Daoy (cell line): ENCODE measurements around the gene NOC3L. TPM values are rescaled to one million over a fixed set of nuclear protein-coding genes. Genes with fewer than 3 reads are reported as not detected.
A peak's percentile ranks its signal among the peaks of the same experiment; 100 is the strongest.
"Not testable (repeated sequence)": the region's sequence is repeated elsewhere in the genome, so short reads cannot be mapped to it uniquely, and the experiment has no call there.

Source experiments
- DNase-seq: peaks from one replicate; pipeline ENCODE4 v3.0.0-alpha.2; 2015; ENCODE audit warnings: low read depth
- total RNA-seq: library from RNA; depleted of rRNA; stranded (reverse); fragments of >200 nt; shearing (Covaris generic); gene quantifications from 2 replicates; pipeline ENCODE4 v1.2.3, GENCODE V29; 2014

The NOC3L gene
- total RNA-seq, 1 experiment from 2014 or later: 48.6 TPM

DNA sequence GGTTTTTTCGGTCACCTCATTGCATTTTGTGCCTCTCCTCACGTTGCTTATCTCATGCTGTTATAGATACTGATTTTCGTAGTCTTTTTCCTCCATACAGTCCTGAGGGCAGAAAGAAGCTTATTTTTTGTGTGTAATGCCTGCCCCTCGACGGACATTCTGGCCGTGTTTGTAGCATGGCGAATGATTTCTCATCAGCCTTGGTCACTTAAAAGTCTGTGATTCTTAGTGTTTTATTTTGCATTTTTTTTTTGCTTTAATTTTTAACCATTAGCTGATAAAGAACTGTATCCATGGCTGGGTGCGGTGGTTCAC is 469 bp upstream of the NOC3L start:
- DNase-seq: no peak

DNA sequence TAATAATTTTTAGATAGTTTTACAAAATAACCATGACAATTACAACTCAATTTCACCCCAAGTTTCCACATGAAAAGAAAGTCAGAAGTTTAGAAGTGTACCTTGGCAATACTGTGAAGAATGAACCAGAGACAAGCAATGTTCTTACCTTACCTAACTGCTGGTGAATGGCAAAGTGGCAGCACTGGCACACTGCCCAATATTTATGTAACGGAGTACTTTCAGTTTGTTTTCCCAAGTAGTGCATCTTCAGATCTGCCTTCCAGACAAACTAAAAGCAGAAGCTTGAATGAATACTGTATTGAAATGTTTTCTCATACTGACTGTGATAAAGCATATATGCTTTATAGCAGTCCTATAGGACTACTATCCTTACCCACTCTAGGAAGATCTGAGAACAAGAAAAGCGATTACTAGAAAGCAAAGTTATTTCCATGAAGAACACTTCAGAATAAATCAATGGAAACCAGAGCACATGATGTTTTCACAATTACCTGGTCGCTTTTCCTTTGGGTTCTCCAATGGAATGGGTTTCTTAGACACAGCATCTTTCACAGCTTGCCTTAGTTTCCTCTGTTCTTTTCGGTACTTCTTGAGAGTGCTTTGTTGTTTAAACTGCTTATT is 1.5 kb downstream of the NOC3L start:
- DNase-seq: peak; percentile 27

DNA sequence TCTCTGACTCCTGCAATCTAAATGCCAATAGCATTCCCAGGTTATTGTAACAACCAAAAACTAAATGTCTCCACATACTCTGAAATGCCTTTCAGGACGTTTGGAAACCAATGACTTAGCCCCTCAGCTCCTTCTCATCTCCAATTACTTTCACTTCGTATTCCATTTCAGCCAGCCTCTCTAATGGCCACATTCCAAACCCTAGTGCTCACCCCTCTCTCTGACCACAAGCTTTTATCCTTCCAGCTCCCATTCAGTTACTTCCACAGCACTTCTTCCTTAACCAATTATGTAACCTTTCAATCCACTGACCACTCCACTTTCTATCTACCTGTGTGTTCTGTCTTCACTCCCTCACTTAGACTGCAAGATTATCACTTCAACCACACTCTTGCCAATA is 4.3 kb downstream of the NOC3L start:
- peak; percentile 84 for DNase-seq

DNA sequence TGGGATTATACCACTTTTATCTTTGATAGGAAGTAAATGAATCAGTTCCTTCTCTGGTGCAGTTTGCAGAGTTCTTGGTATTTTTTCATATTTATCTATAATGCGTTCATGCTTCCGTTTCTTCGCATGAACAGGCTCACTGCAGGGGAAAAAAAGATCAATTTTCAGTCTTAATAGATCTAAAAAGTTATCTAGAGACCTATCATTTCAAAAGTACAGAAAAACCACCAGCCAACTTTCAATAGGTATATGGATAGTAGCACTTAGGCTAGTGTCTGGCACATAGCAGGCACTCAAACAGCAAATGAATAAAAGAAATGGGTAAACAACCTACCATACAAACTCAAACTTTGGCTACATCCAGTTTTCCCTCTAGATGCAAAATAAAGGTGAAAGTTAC is 5.5 kb downstream of the NOC3L start:
- DNase-seq: no peak

DNA sequence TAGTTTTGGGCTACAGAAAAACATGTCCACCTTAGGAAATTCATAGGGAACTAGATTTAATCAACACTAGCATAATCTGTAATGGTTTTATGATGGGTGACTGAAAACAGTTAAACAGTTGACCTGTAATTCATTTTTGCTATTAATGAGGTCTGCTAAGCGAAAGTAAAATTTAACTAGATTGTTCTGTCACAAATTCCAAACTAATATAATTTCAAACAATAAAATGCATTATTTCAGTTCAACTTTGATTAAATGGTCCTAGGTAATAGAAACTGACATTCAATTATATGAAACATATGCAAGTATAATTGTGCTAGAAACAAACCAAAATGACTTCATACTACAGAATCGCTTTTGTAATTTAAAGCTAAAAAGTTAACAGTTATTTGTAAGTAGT is 6.9 kb downstream of the NOC3L start:
- DNase-seq: no peak

DNA sequence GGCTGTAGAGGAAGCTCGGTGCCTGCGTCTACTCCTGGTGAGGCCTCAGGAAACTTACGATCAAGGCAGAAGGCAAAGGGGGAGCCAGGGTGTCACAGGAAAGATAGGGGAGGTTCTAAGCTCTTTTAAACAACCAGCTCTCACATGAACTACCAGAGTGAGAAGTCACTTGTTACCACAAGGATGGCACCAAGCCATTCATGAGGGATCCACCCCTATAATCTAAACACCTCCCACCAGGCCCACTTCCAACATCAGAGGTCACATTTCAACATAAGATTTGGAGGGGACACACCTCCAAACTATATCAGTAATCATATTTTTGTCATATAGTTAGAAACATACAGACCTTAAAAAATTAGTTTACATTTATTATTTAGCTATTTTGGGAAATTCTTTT is 9.4 kb downstream of the NOC3L start:
- no peak for DNase-seq

DNA sequence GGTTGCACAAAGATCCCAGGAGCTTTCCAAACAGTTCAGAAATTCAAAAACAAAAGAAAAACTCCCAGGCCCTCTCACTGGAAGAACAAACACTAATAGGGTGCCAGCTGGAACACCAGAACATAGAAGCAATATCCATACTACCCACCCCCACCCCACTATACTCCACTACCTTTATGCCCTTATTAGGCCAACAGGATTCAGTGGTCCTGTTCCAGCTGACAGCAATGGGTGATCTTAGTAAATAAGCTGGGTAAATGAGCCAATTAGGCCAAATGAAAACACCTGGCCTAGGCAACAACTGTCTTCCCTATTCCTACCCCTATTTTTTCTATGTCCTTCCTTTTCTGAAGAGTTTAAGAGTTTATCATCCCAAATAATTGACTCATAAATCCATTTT is 11.7 kb downstream of the NOC3L start:
- no peak for DNase-seq

DNA sequence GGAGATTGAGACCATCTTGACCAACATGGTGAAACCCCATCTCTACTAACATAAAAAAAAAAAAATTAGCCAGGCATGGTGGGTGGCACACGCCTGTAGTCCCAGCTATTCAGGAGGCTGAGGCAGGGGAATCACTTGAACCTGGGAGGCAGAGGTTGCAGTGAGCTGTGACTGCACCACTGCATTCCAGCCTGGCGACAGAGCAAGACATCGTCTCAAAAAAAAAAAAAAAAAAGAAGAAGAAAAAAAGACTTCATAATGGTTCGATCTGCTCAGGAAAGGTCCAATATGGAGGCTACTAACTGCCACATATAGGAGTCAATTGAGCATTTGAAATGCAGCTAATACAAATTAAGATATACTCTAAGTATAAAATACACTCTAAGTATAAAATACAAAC is 12.2 kb downstream of the NOC3L start:
- not testable (repeated sequence) for DNase-seq

DNA sequence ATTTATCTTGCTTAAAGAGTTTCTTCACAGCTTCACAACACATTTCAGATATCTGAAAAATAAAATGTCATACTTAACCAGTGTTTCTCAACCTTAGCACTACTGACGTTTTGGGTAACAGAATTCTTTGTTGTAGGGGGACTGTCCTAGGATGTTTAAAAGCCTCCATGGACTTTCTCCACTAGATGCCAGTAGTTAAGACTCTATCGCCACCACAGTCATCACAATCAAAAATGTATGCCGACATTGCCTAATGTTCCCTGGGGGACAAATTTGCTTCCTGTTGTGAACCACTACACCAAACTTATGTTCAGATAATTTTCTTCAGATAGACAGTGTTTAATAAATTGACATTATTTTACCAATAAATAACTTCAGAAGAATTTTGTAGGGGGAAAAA is 13.4 kb downstream of the NOC3L start:
- no peak for DNase-seq

DNA sequence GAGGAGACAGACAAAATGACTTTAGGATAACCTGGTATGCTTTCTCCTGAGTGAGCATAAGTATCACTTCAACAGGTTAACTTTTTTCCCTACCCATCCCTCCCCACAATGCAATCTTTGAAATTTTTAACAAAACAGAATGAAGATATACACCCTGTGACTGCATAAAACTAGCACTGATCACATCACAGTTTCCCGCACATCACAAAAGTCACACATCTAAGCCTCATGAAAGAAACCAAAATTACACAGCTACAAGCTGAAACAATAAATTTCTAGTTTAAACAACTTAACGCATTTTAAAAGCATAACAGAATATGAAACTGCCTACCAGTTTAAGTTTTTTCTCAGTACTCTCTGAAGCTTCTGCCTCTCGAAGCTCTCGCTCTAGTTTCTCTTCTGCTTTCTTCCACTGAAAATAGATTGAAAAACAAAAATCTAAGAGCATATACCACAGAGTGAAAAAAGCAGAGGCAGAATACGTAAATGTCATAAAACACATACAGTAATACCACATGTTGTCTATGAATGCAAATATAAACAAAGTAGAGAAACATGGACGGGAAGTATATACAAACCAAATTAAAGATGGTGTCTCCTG is 18.1 kb downstream of the NOC3L start:
- DNase-seq: no peak

DNA sequence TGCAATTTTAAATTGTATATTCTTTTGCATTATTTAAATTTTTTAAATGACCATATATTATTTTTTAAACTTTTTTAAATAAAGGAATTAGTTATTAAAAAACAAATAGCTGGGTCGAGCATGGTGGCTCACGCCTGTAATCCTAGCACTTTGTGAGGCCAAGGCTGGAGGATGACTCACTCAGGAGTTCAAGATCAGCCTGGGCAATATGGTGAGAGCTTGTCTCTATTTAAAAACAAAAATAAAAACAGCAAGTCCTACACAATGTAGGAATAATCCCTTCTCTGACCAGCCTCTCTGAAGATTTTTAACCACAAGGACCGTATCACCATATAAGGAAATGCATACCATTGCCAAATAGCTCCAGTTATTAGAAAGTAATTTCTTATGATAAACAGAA is 19.6 kb downstream of the NOC3L start:
- DNase-seq: no peak

DNA sequence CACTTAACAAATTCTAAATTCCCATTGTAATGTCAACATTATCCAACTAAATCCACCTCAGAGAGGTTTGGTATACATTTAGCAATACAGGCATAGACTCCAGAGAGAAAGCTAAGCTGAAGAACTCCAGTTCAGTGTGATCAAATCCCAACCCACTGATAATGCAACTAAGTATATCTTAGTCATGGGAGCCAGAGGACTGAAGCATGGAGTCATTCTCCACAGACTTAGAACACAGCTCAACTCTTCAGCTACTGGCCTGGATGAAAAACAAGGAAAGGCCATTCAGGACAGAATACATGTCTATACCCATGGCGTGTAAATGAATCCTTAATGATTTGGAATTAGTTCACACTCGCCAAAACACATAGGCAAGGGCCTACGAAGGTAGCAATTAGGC is 27.9 kb downstream of the NOC3L start:
- DNase-seq: no peak

DNA sequence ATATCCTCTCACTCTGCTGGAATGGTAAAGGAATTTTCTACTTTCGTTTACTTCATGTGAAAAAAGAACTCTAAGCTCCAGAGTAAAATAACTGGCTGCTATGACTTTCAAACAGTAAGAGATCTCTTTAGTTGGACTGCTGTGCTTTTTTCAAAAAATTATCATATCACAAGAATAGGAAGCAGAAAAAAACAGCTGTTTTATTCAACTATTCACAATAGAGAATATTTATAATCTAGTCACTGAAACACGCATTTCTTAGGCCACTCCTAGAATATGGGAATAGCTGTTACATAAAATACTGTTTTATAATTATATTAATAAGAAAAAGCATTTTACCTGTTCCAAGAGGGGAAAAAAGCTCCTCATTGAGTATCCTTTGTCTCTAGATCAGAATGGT is 29.7 kb downstream of the NOC3L start:
- DNase-seq: no peak

DNA sequence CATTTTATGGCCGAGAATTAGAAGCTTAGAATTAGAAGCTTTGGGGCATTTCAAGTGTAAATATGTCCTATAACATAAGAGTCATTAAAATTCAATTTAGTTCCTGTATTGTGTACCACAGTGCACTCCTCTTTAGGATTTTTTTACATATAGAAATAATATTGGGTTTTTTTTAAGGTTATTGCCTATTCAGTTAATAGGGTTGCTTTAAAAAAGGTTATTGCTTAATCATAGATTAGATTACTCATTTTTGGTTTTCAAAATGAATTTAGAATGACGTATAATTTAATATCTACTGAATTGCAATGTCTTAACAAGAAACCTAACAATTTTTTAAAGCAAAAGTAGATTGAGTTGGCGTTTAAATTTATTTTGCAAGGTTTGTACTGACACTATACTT is 34.1 kb downstream of the NOC3L start:
- DNase-seq: no peak

DNA sequence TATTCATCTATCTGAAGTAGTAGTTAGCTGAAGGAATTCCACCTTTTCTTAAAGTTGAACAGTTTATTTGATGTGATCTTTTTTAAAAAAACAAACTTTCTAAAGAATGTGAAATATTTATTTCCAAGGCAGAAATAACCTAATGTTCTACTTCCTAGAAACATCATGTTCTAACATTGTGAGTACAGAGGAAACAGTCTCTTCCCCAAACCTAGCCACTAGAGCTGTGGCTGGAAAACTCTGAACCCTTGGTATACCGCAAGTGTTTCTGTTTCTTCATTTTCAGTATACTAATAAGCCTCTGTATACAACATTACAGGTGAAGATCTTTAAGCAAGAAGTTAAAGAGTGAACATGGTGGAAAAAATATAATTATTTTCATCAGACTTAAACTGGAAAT is 35.1 kb downstream of the NOC3L start:
- DNase-seq: no peak

DNA sequence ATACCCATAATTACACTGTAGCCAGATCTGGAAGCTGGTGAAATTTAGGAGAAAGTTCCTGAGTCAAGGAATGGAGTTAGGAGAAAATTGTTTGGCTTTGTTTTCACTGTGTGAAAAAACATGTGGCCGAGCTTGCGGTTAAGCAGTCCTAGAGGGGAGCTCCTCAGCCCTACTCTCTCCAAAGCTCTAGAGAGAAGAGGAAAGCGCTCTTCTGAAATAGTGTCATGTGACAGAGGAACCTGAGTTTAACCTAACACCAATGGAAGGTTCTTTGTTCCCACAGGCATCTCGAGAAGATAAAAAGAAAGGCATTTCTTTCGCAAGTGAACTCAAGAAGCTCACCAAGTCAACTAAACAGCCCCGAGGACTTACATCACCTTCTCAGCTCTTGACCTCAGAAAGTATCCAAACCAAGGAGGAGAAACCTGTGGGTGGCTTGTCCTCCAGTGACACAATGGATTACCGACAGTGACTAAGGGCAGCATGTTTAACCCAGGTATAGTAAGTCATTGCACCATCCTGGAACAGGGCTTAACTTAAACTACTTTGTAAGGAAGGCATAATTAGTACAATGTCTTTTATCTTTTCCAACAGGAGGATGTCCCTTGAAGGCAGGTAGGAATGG is 38.0 kb downstream of the NOC3L start:
- no peak for DNase-seq

DNA sequence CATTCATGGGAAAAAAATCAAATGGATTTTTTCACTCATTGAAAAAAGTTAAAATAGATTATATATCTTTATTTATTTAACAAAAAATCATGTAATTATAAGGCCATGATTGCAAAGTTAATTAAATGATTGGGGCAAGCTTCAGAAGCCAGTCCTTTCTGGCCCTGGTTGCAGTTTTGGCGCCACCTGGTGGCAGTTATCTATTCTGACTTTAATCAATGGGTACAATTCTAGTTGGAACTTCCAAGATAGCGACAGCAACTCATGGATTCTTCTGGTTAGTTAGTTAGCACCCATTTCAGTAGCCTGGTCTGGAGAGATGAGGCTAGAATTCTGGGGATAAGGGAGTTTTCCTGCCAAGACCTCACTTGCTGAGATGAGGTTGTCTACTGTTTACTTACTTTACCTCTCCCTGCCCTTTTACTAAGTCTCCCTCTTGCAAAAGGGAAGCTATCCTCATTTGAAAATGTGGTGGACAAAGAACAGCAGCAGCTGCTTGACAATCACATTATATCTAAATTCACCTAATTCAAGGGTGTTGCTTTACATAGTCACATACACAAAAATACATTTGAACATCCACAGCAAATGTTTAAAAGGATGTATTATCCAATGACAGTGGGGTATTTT is 42.3 kb downstream of the NOC3L start:
- DNase-seq: peak; percentile 53

DNA sequence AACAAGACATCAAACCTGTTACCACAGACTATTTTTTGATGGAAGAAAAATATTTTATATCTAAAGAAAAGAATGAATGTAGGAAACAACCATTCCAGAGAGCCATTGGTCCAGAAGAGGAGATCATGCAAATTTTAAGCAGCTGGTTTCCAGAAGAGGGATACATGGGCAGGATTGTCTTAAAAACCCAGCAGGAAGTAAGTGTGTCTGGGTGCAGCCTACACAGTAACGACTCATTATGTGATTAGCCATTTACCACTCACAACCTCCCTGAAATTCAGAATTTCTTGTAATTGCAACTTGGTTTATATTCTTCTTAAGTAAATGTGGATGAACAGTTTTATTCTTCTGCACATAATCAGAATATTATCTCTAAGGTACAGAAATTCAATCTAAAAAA is 46.2 kb downstream of the NOC3L start:
- no peak for DNase-seq

DNA sequence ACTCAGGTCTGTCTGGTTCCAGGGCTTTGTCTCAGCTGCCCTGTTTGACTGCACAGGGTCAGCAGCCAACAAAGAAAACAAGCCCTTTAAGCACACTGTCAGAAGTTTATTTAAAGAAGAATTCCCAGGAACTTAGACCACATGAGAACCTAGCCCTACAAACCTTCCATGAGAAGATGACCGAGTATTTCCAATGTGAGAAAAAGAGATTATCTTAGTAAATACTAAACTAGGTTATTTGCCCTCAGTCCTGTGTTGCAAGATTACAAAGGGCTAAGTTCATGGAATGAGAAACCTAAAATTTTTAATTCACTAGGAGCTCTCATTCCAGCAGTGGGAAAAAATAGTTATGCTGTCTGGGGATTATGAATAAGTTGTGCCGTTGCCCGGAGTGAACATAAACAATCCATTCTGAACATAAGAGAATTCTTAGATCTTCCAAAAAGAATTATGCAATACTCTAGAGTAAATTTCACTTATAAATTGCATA is 46.7 kb downstream of the NOC3L start:
- DNase-seq: no peak

DNA sequence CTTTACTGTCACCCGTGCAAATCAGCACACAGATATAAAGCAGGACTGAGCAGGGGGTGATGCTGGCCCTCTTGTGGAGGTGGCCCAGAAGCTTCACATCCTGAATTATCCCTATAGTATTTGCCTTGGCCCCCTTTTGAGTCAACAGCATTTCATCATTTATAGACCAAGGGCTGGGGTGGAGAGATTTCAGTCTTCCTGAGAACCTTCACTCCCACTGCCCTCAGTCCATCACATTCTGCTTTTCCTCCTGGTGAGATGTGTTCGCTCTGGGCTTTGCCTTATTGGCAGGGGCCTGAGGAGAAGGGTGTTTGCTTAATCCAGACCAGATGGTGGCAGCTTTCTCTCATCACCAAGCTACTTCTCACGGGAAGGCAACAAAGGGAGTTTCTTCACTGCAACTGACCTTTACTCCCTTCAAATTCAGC is 47.7 kb downstream of the NOC3L start:
- no peak for DNase-seq

DNA sequence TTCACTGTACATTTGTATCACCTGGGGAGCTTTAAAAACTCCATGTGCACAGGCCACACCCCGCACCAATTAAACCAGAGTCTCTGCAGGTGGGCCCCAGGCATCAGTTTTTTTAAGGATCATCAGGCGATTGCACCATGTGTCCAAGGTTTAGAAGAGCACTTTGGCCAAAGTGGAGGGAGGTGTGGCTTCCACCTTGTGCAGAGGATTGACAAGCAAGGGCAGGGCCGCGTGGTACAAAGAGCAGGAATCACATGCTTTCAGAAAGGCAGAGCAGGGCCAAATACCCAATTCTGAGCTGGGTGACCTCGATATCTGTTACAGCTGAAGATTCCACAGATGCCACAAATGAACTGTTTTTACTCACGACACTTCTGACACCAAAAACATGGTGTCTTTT is 52.4 kb downstream of the NOC3L start:
- DNase-seq: no peak

DNA sequence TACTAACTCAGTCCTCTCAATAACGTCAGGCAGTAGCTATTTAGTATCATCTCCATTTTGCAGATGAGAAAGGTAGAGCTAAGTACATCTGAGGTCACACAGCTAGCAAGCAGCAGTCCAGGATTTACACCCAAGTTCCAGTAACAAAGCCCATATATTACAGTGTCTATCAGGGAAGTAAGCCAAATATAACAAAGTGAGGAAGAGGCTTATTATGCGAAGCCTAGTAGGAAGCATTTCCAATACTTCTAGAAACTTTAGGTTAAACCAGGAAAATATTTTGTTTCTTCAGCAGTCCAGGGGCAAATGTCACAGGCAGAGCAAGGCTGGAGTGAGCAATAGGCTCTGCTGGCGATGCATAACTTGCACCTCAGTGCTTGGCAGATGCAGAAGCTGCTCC is 53.9 kb downstream of the NOC3L start:
- DNase-seq: no peak

DNA sequence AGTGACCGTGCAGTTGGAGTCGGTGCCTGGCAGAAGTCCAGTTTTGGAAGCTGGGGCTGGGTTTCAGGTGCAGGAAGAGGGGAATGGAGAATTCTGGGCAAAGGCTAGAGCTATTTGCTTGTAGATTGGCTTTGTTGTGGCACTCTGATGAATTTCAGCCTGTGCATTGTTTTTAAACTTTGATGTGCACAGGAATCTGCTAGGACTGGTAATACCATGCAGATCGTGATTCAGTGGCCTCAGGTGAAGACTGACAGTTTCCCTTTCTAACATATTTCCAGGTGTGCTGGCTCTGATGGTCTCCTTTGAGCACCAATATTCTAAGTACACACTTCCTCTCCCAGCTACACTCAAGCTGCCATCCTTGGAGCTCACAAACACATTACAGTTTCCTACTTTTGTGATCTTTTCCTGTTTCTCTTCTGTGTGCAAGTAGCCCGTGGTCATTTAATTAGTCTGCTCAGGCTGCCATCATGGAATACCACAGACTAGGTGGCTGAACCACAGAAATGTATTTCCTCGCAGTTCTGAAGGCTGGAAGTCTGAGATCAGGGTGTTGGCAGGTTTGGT is 55.6 kb downstream of the NOC3L start:
- no peak for DNase-seq
